K562 (cell line): ENCODE results near the gene EPHB2. TPM values are rescaled to one million over a fixed set of nuclear protein-coding genes. Genes with fewer than 3 reads are reported as not detected.

Source experiments
- ATAC-seq: fragments of 200-7000 bp; cut with Tn5 transposase; 3 replicates; pipeline ENCODE4 v1.9.1; 2020; ENCODE audit warnings: moderate library complexity
- BruUV-seq: library from RNA; stranded (reverse); fragments of 400-500 nt; replicated peaks from 2 replicates; lab custom pipeline; 2021; lab: Mats Ljungman, UMichigan
- CTCF ChIA-PET: fragments of 300-600 bp; formaldehyde crosslinking; extraction: SDS; loops from one replicate; lab custom pipeline; 2021; ENCODE audit warnings: low intra/inter-chr PET ratio; lab: Yijun Ruan, JAX
- POLR2A ChIA-PET: fragments of 300-600, 350-650 bp; sonication (Branson Sonifier 250); formaldehyde crosslinking; extraction: SDS; loops from one replicate; lab custom pipeline; 2021; ENCODE audit warnings: antibody characterized with exemption, inconsistent platforms; lab: Yijun Ruan, JAX
- DNase-seq, 4 experiments: peaks; one replicate each; pipeline versions ENCODE4 v3.0.0 to v3.0.0-alpha.2; 2011 to 2018; ENCODE audit warnings: low spot score in 3 of 4, mixed read lengths in 3 of 4; ENCODE audit errors: extremely low read depth in 1 of 4
- FAIRE-seq: peaks from 2 replicates; lab custom pipeline; 2011; peaks lifted over from hg19 to GRCh38; lab: Jason Lieb, UNC
- H2AFZ ChIP-seq: 2 replicates; pipeline ENCODE4 v1.6.0; 2011; ENCODE audit warnings: low read depth, low read length, control low read depth, inconsistent platforms
- H3K27ac ChIP-seq: fragments of 200-600 bp; 3 replicates; pipeline ENCODE4 v1.8.0; 2011; ENCODE audit warnings: low read depth, mild to moderate bottlenecking, control low read depth, inconsistent platforms, low read length, moderate library complexity, mixed read lengths; ENCODE audit errors: extremely low read depth
- H3K27me3 ChIP-seq, 2 experiments: fragments of 300-600 bp in 1 of 2; 2 replicates in 1 of 2; 3 replicates in 1 of 2; pipeline versions ENCODE4 v1.6.0 to v1.8.0; 2011; ENCODE audit warnings: inconsistent platforms in 2 of 2, low read length in 2 of 2, mild to moderate bottlenecking in 1 of 2, mixed read lengths in 1 of 2, moderate library complexity in 1 of 2; ENCODE audit not compliant: control insufficient read depth in 2 of 2, insufficient read depth in 2 of 2
- H3K36me3 ChIP-seq: fragments of 300-600 bp; 3 replicates; pipeline ENCODE4 v1.8.0; 2011; ENCODE audit warnings: mild to moderate bottlenecking, low read length, inconsistent platforms; ENCODE audit not compliant: control insufficient read depth, insufficient read depth
- H3K4me1 ChIP-seq, 2 experiments: fragments of 200-600 bp in 1 of 2; replicated peaks in 1 of 2; 2 replicates in 1 of 2; 3 replicates in 1 of 2; pipeline versions ENCODE4 v1.5.1 to v1.8.0; 2011; ENCODE audit warnings: inconsistent platforms in 2 of 2, low read length in 2 of 2, mild to moderate bottlenecking in 1 of 2, mixed read lengths in 1 of 2, moderate library complexity in 1 of 2; ENCODE audit not compliant: control insufficient read depth in 2 of 2, insufficient read depth in 2 of 2
- H3K4me2 ChIP-seq: 2 replicates; pipeline ENCODE4 v1.6.1; 2011; ENCODE audit warnings: low read length, control low read depth, inconsistent platforms, mixed read lengths; ENCODE audit not compliant: insufficient read depth
- H3K4me3 ChIP-seq: fragments of 200-600 bp; sonication (generic), shearing (Covaris generic); 2 replicates; pipeline ENCODE4 v1.5.1; 2016; ENCODE audit warnings: control low read depth, inconsistent platforms
- H3K79me2 ChIP-seq: fragments of 200-600 bp; 3 replicates; pipeline ENCODE4 v1.8.0; 2011; ENCODE audit warnings: low read length, inconsistent platforms; ENCODE audit not compliant: control insufficient read depth, insufficient read depth
- H3K9ac ChIP-seq, 2 experiments: 2 replicates each; pipeline versions ENCODE4 v1.6.0 to v1.6.1; 2011; ENCODE audit warnings: low read depth in 2 of 2, low read length in 2 of 2, control low read depth in 1 of 2, inconsistent platforms in 1 of 2, mild to moderate bottlenecking in 1 of 2, mixed read lengths in 1 of 2; ENCODE audit not compliant: insufficient read depth in 1 of 2
- H3K9me1 ChIP-seq: one replicate; pipeline ENCODE4 v1.6.0; 2011; ENCODE audit warnings: inconsistent platforms, mild to moderate bottlenecking, low read length, moderate library complexity; ENCODE audit not compliant: control insufficient read depth, insufficient read depth
- H3K9me3 ChIP-seq: replicated peaks from 2 replicates; pipeline ENCODE4 v1.5.1; 2011; ENCODE audit warnings: low read depth, low read length, inconsistent platforms; ENCODE audit not compliant: control insufficient read depth, insufficient read depth
- H4K20me1 ChIP-seq: replicated peaks from 2 replicates; pipeline ENCODE4 v1.6.1; 2011; ENCODE audit warnings: low read length, inconsistent platforms, mixed read lengths; ENCODE audit not compliant: control insufficient read depth, insufficient read depth
- CREB3 ChIP-seq: fragments of 450-650 bp; conservative IDR thresholded peaks from 2 replicates; pipeline ENCODE4 v1.6.1; 2016; ENCODE audit warnings: missing genetic modification characterization, low read depth, mild to moderate bottlenecking, missing compliant biosample characterization, moderate library complexity
- FOXK1 ChIP-seq: sonication (generic); formaldehyde crosslinking; IDR thresholded peaks from 2 replicates; pipeline ENCODE4 v1.8.0; 2022; ENCODE audit warnings: missing genetic modification reagents, mild to moderate bottlenecking, borderline replicate concordance
- HES1 ChIP-seq: fragments of 450-650 bp; IDR thresholded peaks from 2 replicates; pipeline ENCODE4 v1.6.1; 2016; ENCODE audit warnings: low read depth, mild to moderate bottlenecking, moderate library complexity
- ILF3 ChIP-seq: fragments of 450-650 bp; IDR thresholded peaks from 2 replicates; pipeline ENCODE4 v1.6.1; 2018; ENCODE audit warnings: antibody characterized with exemption, mild to moderate bottlenecking, moderate library complexity, borderline replicate concordance
- KLF1 ChIP-seq: fragments of 450-650 bp; IDR thresholded peaks from 2 replicates; pipeline ENCODE4 v1.6.1; 2016; ENCODE audit warnings: missing genetic modification characterization, missing compliant biosample characterization
- NCOA2 ChIP-seq, 2 experiments: fragments of 450-650 bp; IDR thresholded peaks; 2 replicates each; pipeline ENCODE4 v1.6.1; 2018; ENCODE audit warnings: mild to moderate bottlenecking in 2 of 2, moderate library complexity in 1 of 2; ENCODE audit not compliant: partially characterized antibody in 2 of 2
- POLR2A ChIP-seq: fragments of 450-650 bp; conservative IDR thresholded peaks from 2 replicates; pipeline ENCODE4 v1.6.1; 2016
- STAG1 ChIP-seq: sonication (generic); formaldehyde crosslinking; IDR thresholded peaks from 2 replicates; pipeline ENCODE4 v1.5.0; 2020; ENCODE audit warnings: missing genetic modification reagents, borderline replicate concordance
- TAL1 ChIP-seq: fragments of 450-650 bp; IDR thresholded peaks from 2 replicates; pipeline ENCODE4 v1.6.1; 2016; ENCODE audit warnings: mild to moderate bottlenecking
- TEAD2 ChIP-seq: fragments of 450-650 bp; IDR thresholded peaks from 2 replicates; pipeline ENCODE4 v1.6.1; 2016; ENCODE audit warnings: missing genetic modification characterization, control low read depth, missing compliant biosample characterization
- ZNF239 ChIP-seq: fragments of 250-450 bp; sonication (Bioruptor Pico); IDR thresholded peaks from 2 replicates; pipeline ENCODE4 v1.4.0; 2020; ENCODE audit warnings: mild to moderate bottlenecking
- ZNF280B ChIP-seq: fragments of 250-450 bp; sonication (Bioruptor Pico); IDR thresholded peaks from 2 replicates; pipeline ENCODE4 v1.5.1; 2021; ENCODE audit warnings: mild to moderate bottlenecking
- WGBS: fragments of 100-300 bp; shearing (Covaris generic); methylation state at CpG from one replicate; pipeline ENCODE4 v1.1.6; 2016; ENCODE audit warnings: low coverage, mixed read lengths; ENCODE audit not compliant: insufficient coverage; ENCODE audit errors: missing lambda C conversion rate; 5-methylcytosine and 5-hydroxymethylcytosine counted together
- in situ Hi-C: fragments of 300-500 bp; cut with MboI; formaldehyde crosslinking; loops from 4 replicates; pipeline ENCODE4 v1.15.0; 2018; ENCODE audit warnings: inconsistent platforms, mixed read lengths
- intact Hi-C: fragments of 100-400 bp; cut with micrococcal nuclease; formaldehyde crosslinking; loops from 2 replicates; pipeline ENCODE4 v1.14.2; 2022
- polyA plus RNA-seq, 8 experiments: library from polyadenylated mRNA; depleted of rRNA in 4 of 8; stranded (reverse) in 5 of 8; unstranded in 3 of 8; fragments of >200 nt; fragmentation: Nextera tagmentation in 2 of 8; fragmentation: Illumina TruSeq in 1 of 8; extraction: Ambion mirVana in 2 of 8; extraction: Trizol in 1 of 8; gene quantifications; 2 replicates each; pipeline versions ENCODE4 v1.2.1 to v1.2.3, GENCODE V29; 2011 to 2014; ENCODE audit warnings: inconsistent platforms in 1 of 8, missing spikeins in 1 of 8
- total RNA-seq, 7 experiments: library from RNA; depleted of rRNA in 6 of 7; stranded (reverse); fragments of >200 nt in 6 of 7; fragmentation: Illumina TruSeq in 2 of 7; extraction: Trizol in 2 of 7; gene quantifications; 2 replicates each; pipeline versions ENCODE4 v1.2.1 to v1.2.3, GENCODE V29; 2011 to 2021; ENCODE audit warnings: low replicate concordance in 1 of 7

EPHB2 gene
- total and polyA plus RNA-seq, 9 of the 15 experiments (the other 6 are each of a cell fraction or from before 2014, with no cell fraction given) = not detected

- ATAC-seq (no peak), FAIRE-seq (no peak), DNase-seq (no peak)
- ChIA-PET CTCF (no interaction called here), POLR2A (interaction anchor here (0.6 to 1.1 kb wide), 4 partner anchors 10 to 297 kb away, joined by 3 to 4 read pairs (median 4); no protein-coding TSS in a partner anchor)
- Histone ChIP-seq H3K36me3 (no peaks in the 10 kb centered on the region), H3K27me3 (peaks cover 15 to 58% of the 10 kb centered on the region in 2 experiments), H3K4me2 (no peak overlapping the region), H2AFZ (no peak overlapping the region), H3K4me1 (peaks cover 0 to 8% of the 10 kb centered on the region in 2 experiments; a peak in 1 of 5 replicates), H3K27ac (no peak overlapping the region), H3K9me3 (no peaks in the 10 kb centered on the region), H3K79me2 (no peaks in the 10 kb centered on the region), H3K9me1 (no peaks in the 10 kb centered on the region), H4K20me1 (no peaks in the 10 kb centered on the region), H3K9ac (no peak overlapping the region), H3K4me3 (no peak overlapping the region)
- in situ Hi-C loops (no loop called here), intact Hi-C loops (no loop called here)
- BruUV-seq = no TSS peak
- TF ChIP-seq ZNF280B (no peak), HES1 (no peak), FOXK1 (CRISPR knock-in tag) (no peak), NCOA2 (IDR thresholded peaks at IDR 0.05; ENCODE audit: partially characterized antibody in 2 of 2) (no peak), ZNF239 (CRISPR knock-in tag) (no peak), STAG1 (CRISPR knock-in tag) (no peak), ILF3 (no peak), TAL1 (no peak), POLR2A (no peak), CREB3 (no peak), TEAD2 (tag) (no peak), KLF1 (tag) (no peak)
- whole genome bisulfite sequencing = 4% methylated on average over 10 of the region's 10 CpGs
Observed at GRCh38 chr1:22824466-22824865, 113.8 kb downstream of the EPHB2 start.
